HG02759 (cell line): ENCODE results near the gene CLHC1.
"Not testable (repeated sequence)": the region's sequence is repeated elsewhere in the genome, so short reads cannot be mapped to it uniquely, and the experiment has no call there.

Experiments
- ATAC-seq: cut with Tn5 transposase; IDR thresholded peaks from one replicate; pipeline ENCODE4 v1.9.1; 2021; ENCODE audit warnings: mild to moderate bottlenecking, moderate library complexity; ENCODE audit not compliant: unreplicated experiment

CLHC1 gene

DNA sequence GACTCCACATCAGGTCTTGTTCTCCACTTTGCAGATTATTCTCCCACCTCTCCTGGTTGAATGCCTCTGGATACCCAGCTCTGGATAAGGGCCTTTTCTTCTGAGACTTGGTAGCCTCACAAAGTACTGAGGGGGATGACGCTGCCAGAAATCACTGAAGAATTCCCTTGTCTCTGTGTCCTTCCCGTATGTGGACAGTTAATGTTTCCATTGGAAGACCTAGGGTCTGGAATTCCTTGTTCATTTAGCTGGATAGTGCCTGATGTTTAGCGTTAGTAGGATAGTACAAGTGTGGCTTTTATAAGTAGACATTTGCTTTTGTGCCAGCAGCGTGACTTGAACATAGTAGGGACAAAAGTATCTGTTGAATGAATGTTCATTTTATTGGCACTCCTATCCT, 76.9 kb downstream of the CLHC1 start:
- no peak for ATAC-seq

- ATAC-seq: no peak
Measured at GRCh38 chr2:55154525-55155030, 77.5 kb downstream of the CLHC1 start.

- ATAC-seq: no peak
Measured at GRCh38 chr2:55153584-55154299, 78.4 kb downstream of the CLHC1 start.

GRCh38 chr2:55152475-55153412, 79.3 kb downstream of the CLHC1 start:
- no peak for ATAC-seq

DNA sequence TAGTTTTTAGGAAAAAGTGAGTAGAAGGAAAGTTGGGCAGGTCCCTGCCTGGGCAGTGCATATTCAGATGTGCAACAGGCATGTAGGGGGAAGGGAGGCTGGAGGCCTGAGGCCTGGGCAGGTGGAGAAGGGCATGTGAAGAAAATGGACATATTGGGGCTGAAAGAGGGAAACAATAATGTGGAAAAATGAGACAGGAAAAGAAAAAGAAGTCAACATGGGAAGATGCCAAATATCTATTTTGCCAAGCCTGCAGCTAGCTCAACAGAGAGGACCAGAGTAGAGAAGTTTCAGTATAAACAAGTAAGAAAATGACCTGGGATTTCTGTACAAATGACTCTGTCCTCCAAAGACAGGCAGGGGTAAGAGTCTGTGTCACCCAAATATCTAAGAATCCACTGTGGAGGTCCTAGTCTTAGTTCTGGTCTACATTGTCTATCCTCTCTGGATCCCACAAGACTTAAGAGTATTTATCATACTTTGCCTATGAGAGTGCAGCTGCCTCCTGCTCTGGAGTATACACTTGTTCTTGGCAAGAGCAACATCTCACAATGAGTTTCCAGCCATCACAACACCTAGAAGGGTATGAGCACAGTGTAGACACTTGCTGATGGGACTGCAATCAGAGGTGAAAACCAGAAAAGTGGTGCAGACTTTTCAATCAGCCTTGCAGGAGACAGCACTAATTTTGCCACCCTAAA, 80.2 kb downstream of the CLHC1 start:
- no peak for ATAC-seq

GRCh38 chr2:55150834-55151233, 81.3 kb downstream of the CLHC1 start:
- ATAC-seq: peak; percentile 80

DNA sequence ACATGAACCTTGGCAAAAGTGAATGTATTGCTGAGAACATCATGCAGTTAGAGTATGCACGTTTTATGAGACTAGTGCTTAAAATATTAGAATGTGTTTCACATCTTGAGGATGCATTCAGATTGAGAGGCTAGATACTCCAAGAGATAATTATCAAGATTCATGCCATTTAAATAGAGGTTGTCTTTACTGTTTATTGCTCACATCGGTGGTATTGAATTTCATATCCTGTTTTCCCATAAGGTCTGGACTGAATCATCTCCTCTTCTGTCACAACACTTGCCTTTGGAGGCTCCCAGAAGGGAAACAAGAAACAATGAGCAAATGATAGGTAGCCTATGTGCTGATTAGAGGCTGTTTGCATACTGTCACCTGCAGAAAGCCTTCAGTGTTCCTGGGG, 83.8 kb downstream of the CLHC1 start:
- ATAC-seq: no peak

DNA sequence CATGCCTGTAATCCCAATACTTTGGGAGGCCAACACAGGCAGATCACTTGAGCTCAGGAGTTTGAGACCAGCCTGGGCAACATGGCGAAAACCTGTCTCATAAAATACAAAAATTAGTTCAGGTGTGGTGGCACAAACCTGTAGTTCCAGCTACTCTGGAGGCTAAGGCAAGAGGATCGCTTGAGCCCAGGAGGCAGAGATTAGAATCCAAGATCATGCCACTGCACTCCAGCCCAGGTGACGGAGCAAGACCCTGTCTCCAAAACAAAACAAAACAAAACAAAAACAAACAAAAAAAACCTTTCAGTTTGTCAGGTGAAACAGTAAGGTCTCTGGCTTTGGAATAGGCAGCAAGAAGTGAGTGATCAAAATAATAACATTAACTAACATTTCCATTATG, 84.6 kb downstream of the CLHC1 start:
- no peak for ATAC-seq

DNA sequence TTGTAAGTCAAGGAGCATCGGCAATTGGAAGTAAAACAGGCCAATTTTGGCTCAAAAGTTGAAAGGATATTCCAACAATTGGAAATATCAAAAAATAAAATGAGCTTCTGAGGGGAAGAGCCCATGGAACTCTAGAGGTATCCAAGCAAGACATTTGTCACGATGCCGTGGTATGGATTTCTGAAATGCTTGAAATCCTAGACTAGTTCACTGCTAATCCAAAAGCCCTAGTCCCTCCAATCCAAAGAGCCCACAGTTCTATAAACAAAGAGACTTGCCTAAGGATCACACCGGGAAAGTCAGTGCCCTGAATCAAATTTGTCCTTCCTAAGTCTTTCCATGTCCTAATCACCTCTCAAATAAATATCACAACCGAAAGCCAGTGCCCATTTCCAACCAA, 85.1 kb downstream of the CLHC1 start:
- ATAC-seq: no peak

DNA sequence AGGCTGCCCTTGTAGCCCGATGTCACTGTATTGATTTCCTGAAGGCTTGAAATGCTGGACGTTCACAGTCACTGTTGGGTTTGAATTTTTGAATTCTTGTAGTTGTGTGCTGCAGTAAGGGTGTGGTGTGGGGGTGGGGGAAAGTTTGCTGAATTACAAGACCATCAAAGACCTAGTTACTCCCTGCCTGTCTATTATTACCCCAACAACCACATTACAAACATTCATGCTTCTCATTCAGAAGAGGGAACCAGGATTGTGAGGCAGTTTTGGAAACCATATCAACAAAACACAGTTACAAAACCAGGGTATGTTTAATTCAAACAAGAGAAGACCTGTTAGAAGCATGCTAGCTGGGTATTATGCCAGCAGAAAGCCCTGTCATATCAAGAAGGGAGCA, 85.8 kb downstream of the CLHC1 start:
- no peak for ATAC-seq

DNA sequence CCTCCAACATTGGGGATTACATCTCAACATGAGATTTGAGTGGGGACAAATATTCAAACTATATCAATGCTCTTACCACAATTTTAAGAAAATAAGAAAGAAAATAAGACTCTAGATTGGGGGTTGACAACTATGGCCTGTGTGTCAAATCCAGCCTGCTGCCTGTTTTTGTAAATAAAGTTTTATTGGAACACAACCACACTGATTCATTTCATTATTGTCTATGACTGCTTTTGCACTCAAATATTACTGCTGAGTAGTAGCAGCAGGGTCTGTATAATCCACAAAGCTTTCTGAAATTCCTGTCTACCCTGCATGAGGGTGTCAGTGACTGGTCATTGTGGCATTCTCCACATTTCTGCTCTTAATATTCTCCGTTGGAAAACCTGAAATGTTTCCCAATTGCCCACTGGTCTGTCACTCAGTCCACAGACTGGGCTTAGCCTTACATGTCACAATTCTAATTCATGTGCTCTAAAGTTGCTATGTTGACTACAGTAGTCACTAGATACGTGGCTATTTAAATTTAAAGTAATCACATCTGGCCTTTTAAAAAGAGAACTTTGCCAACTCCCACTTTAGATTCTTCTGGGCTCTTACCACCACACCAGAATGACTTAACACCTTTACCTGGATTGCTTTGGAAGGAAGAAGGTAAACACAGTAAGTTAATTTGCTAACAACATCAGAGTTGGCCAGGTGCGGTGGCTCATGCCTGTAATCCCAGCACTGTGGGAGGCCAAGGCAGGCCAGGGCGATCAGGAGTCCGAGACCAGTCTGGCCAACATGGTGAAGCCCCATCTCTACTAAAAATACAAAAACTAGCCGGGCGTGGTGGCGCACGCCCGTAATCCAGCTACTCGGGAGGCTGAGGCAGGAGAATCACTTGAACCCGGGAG, 86.9 kb downstream of the CLHC1 start:
- ATAC-seq: no peak

- not testable (repeated sequence) for ATAC-seq
Measured at GRCh38 chr2:55143706-55144105, 88.4 kb downstream of the CLHC1 start.

GRCh38 chr2:55142518-55142917, 89.6 kb downstream of the CLHC1 start:
- ATAC-seq: no peak

DNA sequence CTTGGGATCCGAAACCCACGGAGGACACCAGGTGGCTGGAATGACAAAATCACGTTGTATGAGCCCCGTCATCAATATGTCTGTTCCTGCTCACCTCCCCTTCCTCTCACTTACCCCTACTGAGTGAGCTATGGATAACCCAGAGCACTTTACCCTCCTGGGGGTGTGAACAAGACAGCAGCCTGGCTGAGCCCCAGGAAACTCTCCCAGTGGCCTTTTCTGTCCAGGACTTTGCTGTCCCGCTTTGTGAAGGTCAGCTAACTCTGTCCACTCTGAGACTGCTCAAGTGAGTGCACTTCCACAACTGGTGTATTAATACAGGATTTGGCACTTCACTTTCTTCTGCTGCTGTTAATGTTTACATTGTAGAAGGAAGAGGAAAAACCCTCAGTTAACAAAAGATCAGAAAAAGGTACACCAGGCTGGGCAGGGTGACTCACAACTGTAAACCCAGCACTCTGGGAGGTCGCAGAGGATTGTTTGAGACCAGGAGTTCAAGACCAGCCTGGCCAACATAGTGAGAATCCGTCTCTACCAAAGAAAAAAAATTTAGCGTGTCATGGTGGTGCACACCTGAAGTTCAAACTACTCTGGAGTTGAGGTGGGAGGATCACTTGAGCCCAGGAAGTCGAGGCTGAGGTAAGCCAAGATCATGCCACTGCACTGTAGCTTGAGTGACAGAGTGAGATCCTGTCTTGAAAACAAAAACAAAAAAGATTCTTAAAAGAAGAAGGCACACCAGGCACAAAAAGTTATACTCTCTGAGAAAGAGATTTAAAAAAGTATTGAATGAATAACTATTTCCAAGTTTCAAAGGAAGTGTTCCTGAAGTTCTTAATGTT, 90.3 kb downstream of the CLHC1 start:
- no peak for ATAC-seq

GRCh38 chr2:55140316-55141219, 91.5 kb downstream of the CLHC1 start:
- ATAC-seq: no peak

DNA sequence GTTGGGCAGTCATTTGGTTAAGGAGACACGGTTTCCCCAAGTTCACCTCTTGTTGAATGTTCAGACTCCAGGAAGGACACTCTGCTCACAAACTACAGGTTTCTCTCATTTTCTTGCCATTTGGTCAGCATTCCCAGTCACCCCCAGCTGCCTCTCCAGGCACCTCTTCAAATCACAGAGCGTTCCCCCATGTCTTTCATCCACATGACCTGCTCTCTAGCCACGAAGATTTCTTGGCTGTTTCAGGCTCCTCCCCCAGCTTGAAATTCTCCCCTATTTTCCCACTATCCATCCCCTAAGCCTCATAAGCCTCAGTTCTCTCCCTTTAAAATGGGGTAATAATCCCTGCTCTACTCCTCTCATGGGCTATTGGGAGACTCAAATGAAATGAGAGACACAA, 92.8 kb downstream of the CLHC1 start:
- ATAC-seq: no peak

- no peak for ATAC-seq
Measured at GRCh38 chr2:55138882-55139229, 93.2 kb downstream of the CLHC1 start.
